HepG2 (cell line): Measurements from ENCODE around the gene MIF. TPM values are rescaled to one million over a fixed set of nuclear protein-coding genes. Genes with fewer than 3 reads are reported as not detected.

Experiments used
- ATAC-seq: fragments of 200-7000 bp; cut with Tn5 transposase; 3 replicates; pipeline ENCODE4 v1.9.1; 2020; ENCODE audit warnings: mild to moderate bottlenecking, moderate library complexity
- BruUV-seq: library from RNA; stranded (reverse); fragments of 400-500 nt; replicated peaks from 2 replicates; lab custom pipeline; 2021; lab: Mats Ljungman, UMichigan
- CTCF ChIA-PET: fragments of 300-600 bp; formaldehyde crosslinking; extraction: SDS; loops from one replicate; lab custom pipeline; 2021; ENCODE audit warnings: low total read pairs, inconsistent platforms, low intra/inter-chr PET ratio; lab: Yijun Ruan, JAX
- POLR2A ChIA-PET: fragments of 350-600 bp; sonication (Branson Sonifier 250); formaldehyde crosslinking; loops from one replicate; lab custom pipeline; 2020; ENCODE audit warnings: antibody characterized with exemption, inconsistent platforms; lab: Yijun Ruan, JAX
- DNase-seq: peaks from one replicate; pipeline ENCODE4 v3.0.0-alpha.2; 2015; ENCODE audit warnings: low spot score
- FAIRE-seq: peaks from 3 replicates; lab custom pipeline; 2011; peaks lifted over from hg19 to GRCh38; lab: Jason Lieb, UNC
- H2AFZ ChIP-seq: one replicate; pipeline ENCODE4 v1.6.1; 2011; ENCODE audit warnings: low read length, inconsistent platforms
- H3K27ac ChIP-seq: fragments of 300-600 bp; 3 replicates; pipeline ENCODE4 v1.8.0; 2011; ENCODE audit warnings: mixed run types, mild to moderate bottlenecking, mixed read lengths, low read length, inconsistent platforms; ENCODE audit not compliant: insufficient read depth; ENCODE audit errors: extremely low read length
- H3K27me3 ChIP-seq, 2 experiments: fragments of 200-600 bp in 1 of 2; 2 replicates in 1 of 2; 3 replicates in 1 of 2; pipeline versions ENCODE4 v1.6.0 to v1.8.0; 2011; ENCODE audit warnings: low read length in 2 of 2, mild to moderate bottlenecking in 2 of 2, moderate library complexity in 2 of 2, inconsistent platforms in 1 of 2; ENCODE audit not compliant: insufficient read depth in 2 of 2, control insufficient read depth in 1 of 2
- H3K36me3 ChIP-seq, 2 experiments: fragments of 200-600 bp in 1 of 2; replicated peaks in 1 of 2; 2 replicates in 1 of 2; 3 replicates in 1 of 2; pipeline versions ENCODE4 v1.5.1 to v1.8.0; 2011; ENCODE audit warnings: low read length in 2 of 2, inconsistent platforms in 1 of 2; ENCODE audit not compliant: insufficient read depth in 2 of 2, control insufficient read depth in 1 of 2
- H3K4me1 ChIP-seq: 2 replicates; pipeline ENCODE4 v1.5.1; 2012; ENCODE audit warnings: low read length, inconsistent platforms; ENCODE audit not compliant: insufficient read depth
- H3K4me2 ChIP-seq: 2 replicates; pipeline ENCODE4 v1.6.0; 2011; ENCODE audit warnings: low read depth, low read length, inconsistent platforms
- H3K4me3 ChIP-seq, 3 experiments: fragments of 200-600 bp in 1 of 3; sonication (generic), shearing (Covaris generic) in 1 of 3; replicated peaks in 1 of 3; 2 replicates each; pipeline ENCODE4 v1.5.1; 2011 to 2016; ENCODE audit warnings: low read length in 3 of 3, inconsistent platforms in 2 of 3, low read depth in 2 of 3, mild to moderate bottlenecking in 2 of 3, control low read depth in 1 of 3, mixed read lengths in 1 of 3; ENCODE audit not compliant: insufficient read depth in 1 of 3
- H3K79me2 ChIP-seq: one replicate; pipeline ENCODE4 v1.6.1; 2011; ENCODE audit warnings: low read length, inconsistent platforms; ENCODE audit not compliant: insufficient read depth
- H3K9ac ChIP-seq: 2 replicates; pipeline ENCODE4 v1.6.0; 2011; ENCODE audit warnings: mild to moderate bottlenecking, low read depth, low read length, inconsistent platforms; ENCODE audit not compliant: insufficient read depth
- H3K9me3 ChIP-seq: 2 replicates; pipeline ENCODE4 v1.5.1; 2012; ENCODE audit warnings: mild to moderate bottlenecking, low read length
- H4K20me1 ChIP-seq: 2 replicates; pipeline ENCODE4 v1.6.0; 2011; ENCODE audit warnings: inconsistent platforms, mild to moderate bottlenecking, low read length, moderate library complexity; ENCODE audit not compliant: insufficient read depth
- KAT2B ChIP-seq: fragments of 150-350 bp; IDR thresholded peaks from 2 replicates; pipeline ENCODE4 v1.6.1; 2014; ENCODE audit warnings: low read depth, low read length, borderline replicate concordance
- PAF1 ChIP-seq: IDR thresholded peaks from 2 replicates; pipeline ENCODE4 v1.6.1; 2016; ENCODE audit warnings: missing genetic modification reagents, missing compliant biosample characterization
- POLR2AphosphoS2 ChIP-seq: IDR thresholded peaks from 2 replicates; pipeline ENCODE4 v1.6.1; 2011; ENCODE audit warnings: low read depth, low read length, improper control_type of control experiment
- POLR2G ChIP-seq: fragments of 200-400 bp; formaldehyde crosslinking; IDR thresholded peaks from 2 replicates; pipeline ENCODE4 v1.6.1; 2018; ENCODE audit warnings: mild to moderate bottlenecking, low read depth, low read length, moderate library complexity
- RBM22 ChIP-seq: fragments of 200-400 bp; formaldehyde crosslinking; optimal IDR thresholded peaks from 2 replicates; pipeline ENCODE3; 2017; ENCODE audit warnings: mild to moderate bottlenecking, low read length, moderate library complexity
- ZBTB38 ChIP-seq: sonication (generic); formaldehyde crosslinking; IDR thresholded peaks from 2 replicates; pipeline ENCODE4 v1.5.1; 2020; ENCODE audit warnings: mild to moderate bottlenecking, missing genetic modification reagents
- ZNF3 ChIP-seq: IDR thresholded peaks from 2 replicates; pipeline ENCODE4 v1.7.0; 2017; ENCODE audit warnings: inconsistent platforms
- WGBS: methylation state at CpG from one replicate; pipeline ENCODE4 v1.1.6; 2017; ENCODE audit warnings: low lambda C conversion rate; 5-methylcytosine and 5-hydroxymethylcytosine counted together
- in situ Hi-C: cut with HindIII; loops from 2 replicates; pipeline ENCODE4 v1.10.0; 2017; ENCODE audit warnings: low pct_unique_long_range_greater_than_20kb; ENCODE audit not compliant: extremely low pct_ligation_motif_present
- intact Hi-C: fragments of 100-400 bp; cut with micrococcal nuclease; formaldehyde crosslinking; loops from one replicate; pipeline ENCODE4 v1.10.0; 2022; ENCODE audit not compliant: unreplicated experiment
- polyA plus RNA-seq, 8 experiments: library from polyadenylated mRNA; depleted of rRNA in 3 of 8; stranded (reverse) in 7 of 8; unstranded in 1 of 8; fragments of >200 nt; fragmentation: Illumina TruSeq in 4 of 8; extraction: Trizol in 4 of 8; gene quantifications; 2 replicates each; pipeline versions ENCODE4 v1.2.1 to v1.2.3, GENCODE V29; 2011 to 2016; ENCODE audit warnings: low read depth in 4 of 8, missing spikeins in 1 of 8, mixed read lengths in 1 of 8; ENCODE audit not compliant: insufficient read depth in 1 of 8
- total RNA-seq, 5 experiments: library from RNA; depleted of rRNA; stranded (reverse); fragments of >200 nt; fragmentation: Illumina TruSeq; extraction: Trizol; gene quantifications; 2 replicates each; pipeline ENCODE4 v1.2.3, GENCODE V29; 2016; ENCODE audit warnings: low read depth in 1 of 5

MIF gene
- total and polyA plus RNA-seq, 2 of the 13 experiments (the other 11 are each of a cell fraction or from before 2014, with no cell fraction given), result 634 to 675 TPM

DNA sequence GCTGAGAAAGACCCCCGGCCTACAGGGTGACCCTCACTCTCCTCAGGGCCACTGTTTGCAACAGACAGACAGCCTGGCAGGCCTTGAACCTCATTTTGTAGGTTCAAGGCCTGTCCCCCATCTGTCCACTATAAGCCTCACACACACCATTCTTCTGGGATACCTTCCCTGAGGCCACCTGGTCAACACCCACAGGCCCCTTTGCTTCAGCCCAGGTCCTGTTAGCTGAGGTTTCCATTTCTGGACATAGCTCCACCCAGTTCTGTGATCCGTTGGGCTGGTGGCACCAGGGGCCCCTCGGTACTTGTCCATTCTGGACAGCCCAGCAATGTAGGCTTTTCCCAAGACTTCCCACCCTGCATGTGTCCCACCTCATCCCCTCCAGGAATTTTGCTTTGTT, 3.1 kb downstream of the MIF start:
- intact Hi-C loops (no loop called here), in situ Hi-C loops (no loop called here)
- BruUV-seq, result no TSS peak
- peaks cover 5 to 17% of the 10 kb centered on the region in 2 experiments; a peak in 4 of 5 replicates for H3K36me3 ChIP-seq
- no peaks in the 10 kb centered on the region; a peak in 1 of 5 replicates for H3K27me3 ChIP-seq
- peaks cover 16% of the 10 kb centered on the region for H3K79me2 ChIP-seq
- TF ChIP-seq POLR2AphosphoS2 (0 out of 2 replicates have a peak, but pooled peaks have one; percentile 6), PAF1 (CRISPR knock-in tag) (0 out of 2 replicates have a peak, but pooled peaks have one; percentile 61), ZNF3 (CRISPR knock-in tag) (no peak), POLR2G (peak; percentile 57), RBM22 (peak; percentile 34), ZBTB38 (CRISPR knock-in tag) (no peak), KAT2B (no peak)
- H4K20me1 ChIP-seq, result peaks cover 14% of the 10 kb centered on the region; the same call in 1 of the 2 replicates
- no peak overlapping the region for H3K4me3 ChIP-seq
- no peak overlapping the region for H2AFZ ChIP-seq
- POLR2A ChIA-PET, result interaction anchor here (1.0 to 4.3 kb wide), 3 partner anchors 9 to 40 kb away, joined by 3 to 23 read pairs (median 3); partner anchors contain the start of gene SLC2A11
- CTCF ChIA-PET, result no interaction called here
- DNase-seq, result no peak
- no peaks in the 10 kb centered on the region for H3K9me3 ChIP-seq
- 88% methylated on average over 2 of the region's 3 CpGs for WGBS
- no peak for FAIRE-seq
- H3K27ac ChIP-seq, result peak overlapping the region; percentile 96
- peaks cover 52% of the 10 kb centered on the region for H3K4me1 ChIP-seq
- H3K9ac ChIP-seq, result no peak overlapping the region
- no peak for ATAC-seq
- H3K4me2 ChIP-seq, result peak overlapping the region; percentile 99; the same call in 1 of the 2 replicates
